ENCODE data around the gene HNRNPUL1.

DNA sequence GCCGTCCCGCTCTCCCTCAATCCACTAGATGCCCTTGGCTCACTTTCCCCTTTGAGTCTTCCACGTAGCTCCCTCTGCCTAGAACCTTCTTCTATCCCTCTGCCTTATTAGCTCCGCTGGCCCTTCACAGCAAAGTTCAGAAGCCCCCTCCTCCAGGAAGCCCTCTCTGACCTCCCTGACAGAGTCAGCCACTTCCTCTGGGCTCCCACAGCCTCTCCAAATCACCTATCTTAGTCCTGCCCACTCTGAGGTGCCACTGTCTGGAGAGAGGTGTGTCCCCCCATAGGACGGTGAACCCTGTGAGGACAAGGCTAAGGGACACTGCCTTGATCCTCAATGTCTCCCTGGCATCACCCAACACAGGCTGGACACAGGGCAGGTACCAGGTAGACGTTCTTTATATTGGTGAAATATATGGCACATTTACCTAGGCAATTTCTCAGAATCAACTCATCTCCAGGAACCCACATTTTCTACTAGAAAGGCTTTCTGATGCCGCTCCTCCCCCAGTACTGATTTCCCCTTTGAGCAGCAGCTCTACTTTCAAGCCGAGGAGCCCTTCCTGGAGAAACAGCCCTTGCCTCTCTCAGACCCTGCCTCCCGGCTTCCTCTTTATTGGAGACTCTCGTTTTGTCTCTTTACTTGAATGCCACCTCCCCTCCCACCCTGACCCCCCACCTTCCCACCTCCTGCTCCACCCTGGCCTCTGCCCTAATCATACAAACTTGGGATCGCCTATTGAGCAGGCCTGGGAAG lies 93.0 kb downstream of the HNRNPUL1 start:
- TF ChIP-seq SP1 (IDR thresholded peaks at IDR 0.05) (no peak), FOXM1 (IDR thresholded peaks at IDR 0.05; ENCODE audit: borderline replicate concordance) (no peak)

All from HEK293T (cell line).